HEK293 (cell line): Measurements from ENCODE around the gene KLHL15.
A peak's percentile ranks its signal among the peaks of the same experiment; 100 is the strongest.

Source experiments
- CTCF ChIA-PET: fragments of 350-600 bp; formaldehyde crosslinking; extraction: SDS; loops from one replicate; lab custom pipeline; 2021; ENCODE audit warnings: antibody characterized with exemption; lab: Yijun Ruan, JAX
- POLR2A ChIA-PET: fragments of 300-600 bp; formaldehyde crosslinking; extraction: SDS; loops from one replicate; lab custom pipeline; 2020; ENCODE audit warnings: antibody characterized with exemption, inconsistent platforms; lab: Yijun Ruan, JAX
- H3K27ac ChIP-seq: fragments of 200-500 bp; sonication (Bioruptor generic); 2 replicates; pipeline ENCODE4 v1.5.1; 2014; ENCODE audit warnings: low read depth, low read length, control low read depth, inconsistent platforms; ENCODE audit errors: extremely low read depth
- H3K36me3 ChIP-seq, 2 experiments: fragments of 200-500 bp in 1 of 2; sonication (Bioruptor generic) in 1 of 2; 1 replicate in 1 of 2; 2 replicates in 1 of 2; pipeline ENCODE4 v1.5.1; 2014 to 2017; ENCODE audit warnings: inconsistent platforms in 2 of 2, low read length in 2 of 2; ENCODE audit not compliant: control insufficient read depth in 2 of 2, insufficient read depth in 1 of 2
- H3K4me1 ChIP-seq: fragments of 200-500 bp; sonication (Bioruptor generic); 2 replicates; pipeline ENCODE4 v1.5.1; 2014; ENCODE audit warnings: mild to moderate bottlenecking, low read length, inconsistent platforms; ENCODE audit not compliant: control insufficient read depth, insufficient read depth
- H3K4me3 ChIP-seq: 2 replicates; pipeline ENCODE4 v1.5.1; 2011; ENCODE audit warnings: low read depth, mild to moderate bottlenecking, control low read depth, low read length, moderate library complexity
- H3K9me3 ChIP-seq: fragments of 200-500 bp; sonication (Bioruptor generic); 2 replicates; pipeline ENCODE4 v1.5.1; 2014; ENCODE audit warnings: low read depth, low read length, inconsistent platforms; ENCODE audit not compliant: control insufficient read depth, insufficient read depth
- GFI1B ChIP-seq: fragments of 450-650 bp; formaldehyde crosslinking; IDR thresholded peaks from 2 replicates; pipeline ENCODE4 v1.5.1; 2016; ENCODE audit warnings: missing biosample characterization, missing genetic modification characterization
- HOXC10 ChIP-seq: sonication (generic); formaldehyde crosslinking; IDR thresholded peaks from 2 replicates; pipeline ENCODE4 v1.8.1; 2023; ENCODE audit warnings: mild to moderate bottlenecking, missing genetic modification reagents
- PRDM6 ChIP-seq: fragments of 450-650 bp; formaldehyde crosslinking; IDR thresholded peaks from 2 replicates; pipeline ENCODE4 v1.5.1; 2017; ENCODE audit warnings: missing biosample characterization, missing genetic modification characterization
- ZBTB20 ChIP-seq: fragments of 450-650 bp; formaldehyde crosslinking; IDR thresholded peaks from 2 replicates; pipeline ENCODE4 v1.5.1; 2016; ENCODE audit warnings: missing biosample characterization, missing genetic modification characterization
- ZFP69B ChIP-seq: fragments of 450-650 bp; formaldehyde crosslinking; IDR thresholded peaks from 2 replicates; pipeline ENCODE4 v1.5.1; 2016; ENCODE audit warnings: missing biosample characterization, missing genetic modification characterization
- ZNF169 ChIP-seq: fragments of 450-650 bp; formaldehyde crosslinking; IDR thresholded peaks from 2 replicates; pipeline ENCODE4 v1.5.1; 2016; ENCODE audit warnings: missing biosample characterization, missing genetic modification characterization
- ZNF19 ChIP-seq: fragments of 450-650 bp; formaldehyde crosslinking; IDR thresholded peaks from 2 replicates; pipeline ENCODE4; 2016; ENCODE audit warnings: missing biosample characterization, missing genetic modification characterization, low read depth
- ZNF24 ChIP-seq: fragments of 450-650 bp; formaldehyde crosslinking; IDR thresholded peaks from 2 replicates; pipeline ENCODE4 v1.5.1; 2016; ENCODE audit warnings: missing biosample characterization, missing genetic modification characterization
- ZNF26 ChIP-seq: fragments of 450-650 bp; formaldehyde crosslinking; IDR thresholded peaks from 2 replicates; pipeline ENCODE4 v1.5.1; 2016; ENCODE audit warnings: missing biosample characterization, missing genetic modification characterization
- ZNF324 ChIP-seq: fragments of 450-650 bp; formaldehyde crosslinking; IDR thresholded peaks from 2 replicates; pipeline ENCODE4 v1.5.1; 2016; ENCODE audit warnings: missing biosample characterization, missing genetic modification characterization
- ZNF629 ChIP-seq: fragments of 450-650 bp; formaldehyde crosslinking; IDR thresholded peaks from 2 replicates; pipeline ENCODE4 v1.5.1; 2017; ENCODE audit warnings: missing biosample characterization, missing genetic modification characterization
- ZNF776 ChIP-seq: fragments of 450-650 bp; formaldehyde crosslinking; IDR thresholded peaks from 2 replicates; pipeline ENCODE4 v1.5.0; 2017; ENCODE audit warnings: missing biosample characterization, missing genetic modification characterization, borderline replicate concordance
- TF ChIP-seq, protein P1 (sequence below): fragments of 450-650 bp; formaldehyde crosslinking; IDR thresholded peaks from 2 replicates; pipeline ENCODE4 v1.5.1; 2016; ENCODE audit warnings: missing biosample characterization, missing genetic modification characterization
- TF ChIP-seq, protein P2 (sequence below): fragments of 450-650 bp; formaldehyde crosslinking; IDR thresholded peaks from 2 replicates; pipeline ENCODE4 v1.5.1; 2017; ENCODE audit warnings: missing biosample characterization, missing genetic modification characterization
- TF ChIP-seq, protein P3 (sequence below): fragments of 450-650 bp; formaldehyde crosslinking; IDR thresholded peaks from 2 replicates; pipeline ENCODE4 v1.5.1; 2016; ENCODE audit warnings: missing biosample characterization, missing genetic modification characterization
- TF ChIP-seq, protein P4 (sequence below): fragments of 450-650 bp; formaldehyde crosslinking; IDR thresholded peaks from 2 replicates; pipeline ENCODE4 v1.5.1; 2017; ENCODE audit warnings: missing biosample characterization, missing genetic modification characterization

KLHL15 gene

DNA sequence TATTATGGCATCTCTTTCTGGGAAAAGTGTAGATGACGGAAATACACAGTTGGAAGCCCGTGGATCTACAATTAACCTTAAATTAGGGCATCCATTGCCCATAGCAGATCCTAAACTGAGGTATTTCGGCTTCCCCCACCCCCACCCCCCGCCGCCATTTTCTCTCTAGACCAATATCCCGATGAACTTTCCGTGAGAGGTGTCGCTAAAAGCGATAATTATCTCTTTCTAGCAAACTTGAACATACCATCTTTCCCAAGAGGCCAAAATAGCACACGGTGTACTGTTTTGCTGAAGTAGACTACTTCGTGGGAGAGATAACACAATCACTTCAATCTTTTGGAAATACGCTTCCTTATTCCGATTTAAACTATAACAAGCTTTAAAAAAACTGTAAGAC, 554 bp downstream of the KLHL15 start:
- H3K4me3 ChIP-seq: no peak overlapping the region
- CTCF ChIA-PET: interaction anchor here (0.8 to 2.1 kb wide), 2 partner anchors 28 to 369 kb away, joined by 3 to 18 read pairs; partner anchors contain the start of gene EIF2S3
- POLR2A ChIA-PET: interaction anchor here (0.6 to 4.1 kb wide), 7 partner anchors 8 to 318 kb away, joined by 3 to 66 read pairs (median 7); partner anchors contain the start of genes EIF2S3 and SAT1
- no peaks in the 10 kb centered on the region for H3K9me3 ChIP-seq
- H3K36me3 ChIP-seq: peaks cover 12 to 13% of the 10 kb centered on the region in 2 experiments; a peak in 2 of 3 replicates
- TF ChIP-seq, protein P1, sequence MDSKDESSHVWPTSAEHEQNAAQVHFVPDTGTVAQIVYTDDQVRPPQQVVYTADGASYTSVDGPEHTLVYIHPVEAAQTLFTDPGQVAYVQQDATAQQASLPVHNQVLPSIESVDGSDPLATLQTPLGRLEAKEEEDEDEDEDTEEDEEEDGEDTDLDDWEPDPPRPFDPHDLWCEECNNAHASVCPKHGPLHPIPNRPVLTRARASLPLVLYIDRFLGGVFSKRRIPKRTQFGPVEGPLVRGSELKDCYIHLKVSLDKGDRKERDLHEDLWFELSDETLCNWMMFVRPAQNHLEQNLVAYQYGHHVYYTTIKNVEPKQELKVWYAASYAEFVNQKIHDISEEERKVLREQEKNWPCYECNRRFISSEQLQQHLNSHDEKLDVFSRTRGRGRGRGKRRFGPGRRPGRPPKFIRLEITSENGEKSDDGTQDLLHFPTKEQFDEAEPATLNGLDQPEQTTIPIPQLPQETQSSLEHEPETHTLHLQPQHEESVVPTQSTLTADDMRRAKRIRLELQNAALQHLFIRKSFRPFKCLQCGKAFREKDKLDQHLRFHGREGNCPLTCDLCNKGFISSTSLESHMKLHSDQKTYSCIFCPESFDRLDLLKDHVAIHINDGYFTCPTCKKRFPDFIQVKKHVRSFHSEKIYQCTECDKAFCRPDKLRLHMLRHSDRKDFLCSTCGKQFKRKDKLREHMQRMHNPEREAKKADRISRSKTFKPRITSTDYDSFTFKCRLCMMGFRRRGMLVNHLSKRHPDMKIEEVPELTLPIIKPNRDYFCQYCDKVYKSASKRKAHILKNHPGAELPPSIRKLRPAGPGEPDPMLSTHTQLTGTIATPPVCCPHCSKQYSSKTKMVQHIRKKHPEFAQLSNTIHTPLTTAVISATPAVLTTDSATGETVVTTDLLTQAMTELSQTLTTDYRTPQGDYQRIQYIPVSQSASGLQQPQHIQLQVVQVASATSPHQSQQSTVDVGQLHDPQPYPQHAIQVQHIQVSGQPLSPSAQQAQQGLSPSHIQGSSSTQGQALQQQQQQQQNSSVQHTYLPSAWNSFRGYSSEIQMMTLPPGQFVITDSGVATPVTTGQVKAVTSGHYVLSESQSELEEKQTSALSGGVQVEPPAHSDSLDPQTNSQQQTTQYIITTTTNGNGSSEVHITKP: peak; percentile 28
- TF ChIP-seq PRDM6 (0 out of 2 replicates have a peak, but pooled peaks have one; percentile 7), ZNF629 (no peak), HOXC10 (CRISPR knock-in tag) (no peak), ZNF26 (no peak), ZNF776 (tag by site-specific recombination) (no peak)
- H3K4me1 ChIP-seq: no peaks in the 10 kb centered on the region
- peak overlapping the region; percentile 96; the same call in 1 of the 2 replicates for H3K27ac ChIP-seq

DNA sequence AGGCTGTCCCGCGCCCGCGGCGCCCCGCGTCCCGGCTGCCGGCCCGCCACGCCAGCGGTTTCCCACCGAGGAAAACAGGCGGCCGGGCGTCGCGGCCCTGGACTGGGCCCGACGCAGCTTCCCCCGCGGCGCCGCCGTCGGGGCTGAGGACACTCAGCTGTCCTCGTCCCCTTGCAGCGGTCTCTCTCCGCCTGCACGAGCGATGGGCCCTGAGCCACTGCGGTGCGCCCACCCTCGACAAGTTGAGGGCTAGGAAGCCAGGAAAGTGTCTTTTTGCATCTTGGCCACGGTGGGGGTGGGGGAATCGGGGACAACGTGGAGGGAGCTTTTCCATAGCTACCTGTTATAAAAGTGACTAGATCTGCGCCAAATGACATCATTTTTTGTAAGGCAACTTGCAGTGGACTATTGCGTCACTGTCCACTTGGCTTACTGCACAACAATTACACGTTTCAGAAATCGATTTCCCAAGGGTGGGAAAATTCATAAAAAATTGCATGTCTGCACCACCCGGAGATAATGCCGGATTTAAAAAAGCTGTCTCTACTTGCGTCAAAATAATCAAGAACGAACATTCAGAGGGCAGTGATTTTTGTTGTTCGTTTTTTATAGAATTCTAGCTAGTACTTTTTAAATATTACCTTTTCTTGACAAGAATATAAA, 1.1 kb downstream of the KLHL15 start:
- no peaks in the 10 kb centered on the region for H3K4me1 ChIP-seq
- H3K4me3 ChIP-seq: peak overlapping the region; percentile 54
- peaks cover 13 to 18% of the 10 kb centered on the region in 2 experiments; a peak in 2 of 3 replicates for H3K36me3 ChIP-seq
- ChIA-PET CTCF (interaction anchor here (0.6 to 2.1 kb wide), 4 partner anchors 15 to 370 kb away, joined by 3 to 18 read pairs (median 4); partner anchors contain the start of gene EIF2S3), POLR2A (interaction anchor here (0.6 to 4.1 kb wide), 13 partner anchors 9 to 318 kb away, joined by 3 to 66 read pairs (median 5); partner anchors contain the start of genes EIF2S3 and SAT1)
- H3K27ac ChIP-seq: peak overlapping the region; percentile 96
- H3K9me3 ChIP-seq: no peaks in the 10 kb centered on the region
- 0 out of 2 replicates have a peak, but pooled peaks have one; percentile 34 for TF ChIP-seq ZNF24
- TF ChIP-seq, protein P2, sequence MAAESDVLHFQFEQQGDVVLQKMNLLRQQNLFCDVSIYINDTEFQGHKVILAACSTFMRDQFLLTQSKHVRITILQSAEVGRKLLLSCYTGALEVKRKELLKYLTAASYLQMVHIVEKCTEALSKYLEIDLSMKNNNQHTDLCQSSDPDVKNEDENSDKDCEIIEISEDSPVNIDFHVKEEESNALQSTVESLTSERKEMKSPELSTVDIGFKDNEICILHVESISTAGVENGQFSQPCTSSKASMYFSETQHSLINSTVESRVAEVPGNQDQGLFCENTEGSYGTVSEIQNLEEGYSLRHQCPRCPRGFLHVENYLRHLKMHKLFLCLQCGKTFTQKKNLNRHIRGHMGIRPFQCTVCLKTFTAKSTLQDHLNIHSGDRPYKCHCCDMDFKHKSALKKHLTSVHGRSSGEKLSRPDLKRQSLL: no peak
- TF ChIP-seq ZFP69B (tag by site-specific recombination): 0 out of 2 replicates have a peak, but pooled peaks have one; percentile 47
- no peak for TF ChIP-seq GFI1B
- TF ChIP-seq, protein P1: peak; percentile 48
- TF ChIP-seq, protein P3, sequence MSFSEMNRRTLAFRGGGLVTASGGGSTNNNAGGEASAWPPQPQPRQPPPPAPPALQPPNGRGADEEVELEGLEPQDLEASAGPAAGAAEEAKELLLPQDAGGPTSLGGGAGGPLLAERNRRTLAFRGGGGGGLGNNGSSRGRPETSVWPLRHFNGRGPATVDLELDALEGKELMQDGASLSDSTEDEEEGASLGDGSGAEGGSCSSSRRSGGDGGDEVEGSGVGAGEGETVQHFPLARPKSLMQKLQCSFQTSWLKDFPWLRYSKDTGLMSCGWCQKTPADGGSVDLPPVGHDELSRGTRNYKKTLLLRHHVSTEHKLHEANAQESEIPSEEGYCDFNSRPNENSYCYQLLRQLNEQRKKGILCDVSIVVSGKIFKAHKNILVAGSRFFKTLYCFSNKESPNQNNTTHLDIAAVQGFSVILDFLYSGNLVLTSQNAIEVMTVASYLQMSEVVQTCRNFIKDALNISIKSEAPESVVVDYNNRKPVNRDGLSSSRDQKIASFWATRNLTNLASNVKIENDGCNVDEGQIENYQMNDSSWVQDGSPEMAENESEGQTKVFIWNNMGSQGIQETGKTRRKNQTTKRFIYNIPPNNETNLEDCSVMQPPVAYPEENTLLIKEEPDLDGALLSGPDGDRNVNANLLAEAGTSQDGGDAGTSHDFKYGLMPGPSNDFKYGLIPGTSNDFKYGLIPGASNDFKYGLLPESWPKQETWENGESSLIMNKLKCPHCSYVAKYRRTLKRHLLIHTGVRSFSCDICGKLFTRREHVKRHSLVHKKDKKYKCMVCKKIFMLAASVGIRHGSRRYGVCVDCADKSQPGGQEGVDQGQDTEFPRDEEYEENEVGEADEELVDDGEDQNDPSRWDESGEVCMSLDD (tag by site-specific recombination): 0 out of 2 replicates have a peak, but pooled peaks have one; percentile 5
- no peak for TF ChIP-seq ZNF169
- TF ChIP-seq ZBTB20 (tag by site-specific recombination): peak; percentile 57; the same call in 1 of the 2 replicates
- TF ChIP-seq, protein P4, sequence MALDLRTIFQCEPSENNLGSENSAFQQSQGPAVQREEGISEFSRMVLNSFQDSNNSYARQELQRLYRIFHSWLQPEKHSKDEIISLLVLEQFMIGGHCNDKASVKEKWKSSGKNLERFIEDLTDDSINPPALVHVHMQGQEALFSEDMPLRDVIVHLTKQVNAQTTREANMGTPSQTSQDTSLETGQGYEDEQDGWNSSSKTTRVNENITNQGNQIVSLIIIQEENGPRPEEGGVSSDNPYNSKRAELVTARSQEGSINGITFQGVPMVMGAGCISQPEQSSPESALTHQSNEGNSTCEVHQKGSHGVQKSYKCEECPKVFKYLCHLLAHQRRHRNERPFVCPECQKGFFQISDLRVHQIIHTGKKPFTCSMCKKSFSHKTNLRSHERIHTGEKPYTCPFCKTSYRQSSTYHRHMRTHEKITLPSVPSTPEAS (tag by site-specific recombination): 0 out of 2 replicates have a peak, but pooled peaks have one; percentile 9
- no peak for TF ChIP-seq ZNF19
- TF ChIP-seq ZNF324 (tag by site-specific recombination): peak; percentile 63
